NCI-H446 treated with DMSO at 0.1 percent for 48 hours (cell line): ENCODE data around the gene CDKN2D.
"Not testable (repeated sequence)": the region's sequence is repeated elsewhere in the genome, so short reads cannot be mapped to it uniquely, and the experiment has no call there.

Source experiments
- DNase-seq: peaks from one replicate; lab custom pipeline; 2025; lab: John Stamatoyannopoulos, UW

CDKN2D gene

GRCh38 chr19:10580979-10581631, 12.3 kb upstream of the CDKN2D start:
- peak; percentile 90 for DNase-seq

GRCh38 chr19:10577951-10578350, 9.2 kb upstream of the CDKN2D start:
- DNase-seq = no peak

GRCh38 chr19:10575011-10575716, 6.4 kb upstream of the CDKN2D start:
- DNase-seq = no peak

GRCh38 chr19:10574462-10574861, 5.7 kb upstream of the CDKN2D start:
- no peak for DNase-seq

- not testable (repeated sequence) for DNase-seq
Measured at GRCh38 chr19:10573793-10574192, 5.0 kb upstream of the CDKN2D start.

- no peak for DNase-seq
Measured at GRCh38 chr19:10568062-10568825, 535 bp downstream of the CDKN2D start.

DNA sequence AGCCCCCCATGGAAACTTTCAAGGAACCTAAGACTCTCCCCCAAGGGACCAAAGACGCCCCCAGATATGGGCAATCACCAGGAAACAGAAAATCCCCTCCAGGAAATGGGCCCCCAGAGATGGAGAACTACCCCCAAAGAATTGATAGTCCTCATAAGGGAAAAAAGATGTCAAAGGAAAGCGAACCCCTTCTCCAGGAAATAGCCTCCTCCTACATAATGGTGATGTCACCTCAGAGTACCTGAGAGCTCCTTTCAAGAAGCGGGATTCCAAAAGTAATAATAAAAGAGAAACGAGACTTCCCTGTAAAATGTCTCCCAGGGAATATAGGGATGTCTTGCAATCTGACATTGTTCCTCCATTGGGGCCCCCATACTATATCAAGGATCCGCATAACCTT, 1.1 kb downstream of the CDKN2D start:
- DNase-seq = no peak

DNA sequence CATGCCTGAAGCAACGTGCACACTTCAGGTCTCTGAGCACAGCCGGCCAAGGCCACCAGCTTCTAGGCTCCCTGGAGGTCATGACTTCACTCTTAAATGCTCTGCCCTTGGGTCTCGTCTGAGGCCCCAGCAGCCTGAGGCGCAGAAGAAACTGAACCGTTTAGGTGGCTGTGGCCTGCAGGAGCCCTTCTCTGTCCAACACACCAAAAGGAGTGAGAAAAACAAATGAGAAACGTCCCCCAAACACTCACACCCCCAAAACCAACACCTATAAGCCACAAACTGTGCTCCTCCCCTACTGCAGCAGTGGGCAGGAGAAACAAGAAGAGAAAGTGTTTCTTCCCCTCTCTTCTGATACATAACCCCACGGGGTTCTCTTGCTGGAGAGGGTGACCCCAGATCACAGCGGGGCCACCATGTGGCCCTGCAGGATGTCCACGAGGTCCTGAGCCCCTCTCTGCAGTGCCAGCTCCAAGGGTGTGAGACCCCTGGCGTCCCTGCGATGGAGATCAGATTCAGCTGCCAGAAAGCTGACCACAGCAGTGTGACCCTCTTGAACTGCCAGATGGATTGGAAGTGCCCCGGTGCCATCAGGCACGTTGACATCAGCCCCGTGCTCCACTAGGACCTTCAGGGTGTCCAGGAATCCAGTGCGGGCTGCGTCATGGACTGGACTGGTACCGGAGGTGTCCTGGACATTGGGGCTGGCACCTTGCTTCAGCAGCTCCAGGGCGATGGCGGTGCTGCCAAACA, 1.9 kb downstream of the CDKN2D start:
- DNase-seq = no peak

- DNase-seq = no peak
Measured at GRCh38 chr19:10566408-10566657, 2.4 kb downstream of the CDKN2D start.

GRCh38 chr19:10565567-10566407, 3.0 kb downstream of the CDKN2D start, which contains the start of gene KRI1:
TSS of gene KRI1 (minus strand) at chr19:10566010. CDS start at chr19:10565999, 11 bp downstream.
- peak; percentile 88 for DNase-seq

GRCh38 chr19:10565028-10565566, 3.7 kb downstream of the CDKN2D start:
- DNase-seq = no peak

DNA sequence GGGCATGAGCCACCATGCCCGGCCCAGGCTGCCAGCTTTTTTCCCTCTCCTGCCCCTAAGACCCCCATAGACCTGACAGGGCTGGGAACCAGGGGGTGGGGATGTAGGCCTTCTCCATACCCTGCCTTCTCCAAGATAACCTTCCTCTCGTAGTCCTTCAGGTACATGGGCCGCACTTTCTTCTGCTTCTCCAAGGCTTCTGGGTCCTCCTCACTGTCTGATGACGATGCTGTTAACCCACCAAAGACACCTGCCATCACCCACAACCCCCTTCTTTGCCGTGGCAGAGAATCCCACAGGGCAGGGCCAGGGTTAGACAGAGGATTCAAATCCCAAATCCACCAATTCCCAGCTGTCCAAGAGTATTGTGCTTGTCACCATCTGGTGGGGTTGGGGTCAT, 6.2 kb downstream of the CDKN2D start:
- DNase-seq = no peak

- DNase-seq = no peak
Measured at GRCh38 chr19:10560154-10560553, 8.6 kb downstream of the CDKN2D start.

- no peak for DNase-seq
Measured at GRCh38 chr19:10557603-10558197, 11.1 kb downstream of the CDKN2D start.

GRCh38 chr19:10555610-10555973, 13.2 kb downstream of the CDKN2D start:
- no peak for DNase-seq

DNA sequence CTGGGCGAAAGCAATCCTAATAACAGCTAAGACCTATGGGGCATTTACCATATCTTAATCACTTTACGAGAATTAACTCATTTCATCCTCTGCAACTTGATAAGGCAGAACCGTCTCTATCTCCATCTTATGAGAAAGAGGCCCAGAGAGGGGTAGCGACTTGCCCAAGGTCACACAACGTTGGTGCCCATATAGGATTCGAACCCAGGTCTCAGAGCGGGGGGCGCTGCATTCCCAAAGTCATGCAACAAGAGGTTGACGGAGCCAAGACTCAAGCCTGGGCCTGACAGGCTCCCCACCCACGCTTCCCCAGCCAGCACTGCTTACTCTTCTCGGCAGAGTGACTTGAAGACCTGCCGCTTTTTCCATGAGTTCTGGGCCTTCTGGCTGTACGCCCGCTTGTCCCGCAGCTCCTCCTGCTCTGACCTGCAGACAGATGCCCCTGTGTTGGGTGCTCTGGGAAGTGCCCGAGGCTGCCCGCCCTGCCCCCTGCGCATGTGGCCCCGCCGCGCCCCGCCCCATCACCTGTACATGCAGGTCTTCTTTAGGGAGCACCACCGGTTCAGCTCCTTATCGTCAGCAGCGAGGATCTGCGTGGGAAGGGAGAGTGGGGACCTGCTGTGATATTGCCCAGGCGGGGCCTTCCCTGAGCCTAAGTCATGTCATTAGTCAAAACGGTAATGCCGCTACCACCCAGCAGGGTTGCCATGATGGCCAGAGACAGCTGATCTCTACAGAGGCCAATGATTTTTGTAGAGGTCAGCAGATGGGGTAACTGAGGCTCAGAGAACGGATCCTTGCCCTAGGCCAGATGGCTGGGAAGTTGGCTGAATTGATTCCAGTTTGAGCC, 13.8 kb downstream of the CDKN2D start:
- DNase-seq = no peak

DNA sequence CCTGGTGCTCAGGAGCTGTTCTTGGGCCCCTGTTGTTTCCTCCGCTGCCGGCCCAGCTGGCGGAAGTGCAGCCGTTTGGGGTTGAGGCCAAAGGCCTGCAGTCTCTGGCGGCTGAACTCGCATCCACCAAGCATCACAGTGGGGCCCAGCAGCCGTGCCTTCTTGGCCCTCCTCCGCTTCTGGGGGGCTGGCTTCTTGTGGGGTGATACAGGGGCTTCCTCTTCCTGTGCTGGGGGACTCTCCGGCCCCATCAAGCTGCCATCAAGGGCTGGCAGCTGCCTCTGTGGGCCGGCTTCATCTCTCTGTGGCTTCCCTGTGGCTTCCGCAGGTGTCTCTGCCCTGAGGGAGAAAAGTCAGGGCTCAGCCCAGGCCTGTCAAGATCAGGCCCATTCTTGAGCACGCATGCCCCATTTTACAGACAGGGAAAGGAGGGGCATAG, 14.8 kb downstream of the CDKN2D start:
- DNase-seq = no peak

DNA sequence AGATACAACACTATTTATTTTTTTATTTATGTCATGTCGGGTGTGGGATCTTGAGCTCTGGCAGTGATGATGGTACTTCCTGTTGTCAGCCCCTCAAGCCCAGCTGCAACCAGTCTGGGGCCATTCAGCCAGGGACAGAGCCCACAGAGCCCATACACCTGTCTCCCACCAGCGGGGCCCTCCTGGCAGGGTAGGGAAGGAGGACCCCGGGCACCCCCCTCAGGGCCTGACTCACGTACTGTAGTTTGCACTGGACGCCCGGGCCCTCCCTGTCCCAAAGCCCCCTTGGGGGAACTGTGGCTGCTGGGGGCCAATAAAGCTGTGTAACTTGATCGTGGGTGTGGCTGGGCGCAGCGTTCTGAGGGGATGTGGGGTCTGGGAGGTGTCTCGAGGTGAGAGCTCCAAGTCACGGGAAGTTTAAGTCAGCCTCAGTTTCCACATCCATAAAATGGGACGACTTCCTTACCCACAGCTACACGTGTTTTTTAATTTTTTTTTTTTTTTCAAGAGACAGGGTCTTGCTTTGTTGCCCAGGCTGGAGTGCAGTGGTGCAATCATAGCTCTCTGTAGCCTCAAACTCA, 15.6 kb downstream of the CDKN2D start:
- no peak for DNase-seq

DNA sequence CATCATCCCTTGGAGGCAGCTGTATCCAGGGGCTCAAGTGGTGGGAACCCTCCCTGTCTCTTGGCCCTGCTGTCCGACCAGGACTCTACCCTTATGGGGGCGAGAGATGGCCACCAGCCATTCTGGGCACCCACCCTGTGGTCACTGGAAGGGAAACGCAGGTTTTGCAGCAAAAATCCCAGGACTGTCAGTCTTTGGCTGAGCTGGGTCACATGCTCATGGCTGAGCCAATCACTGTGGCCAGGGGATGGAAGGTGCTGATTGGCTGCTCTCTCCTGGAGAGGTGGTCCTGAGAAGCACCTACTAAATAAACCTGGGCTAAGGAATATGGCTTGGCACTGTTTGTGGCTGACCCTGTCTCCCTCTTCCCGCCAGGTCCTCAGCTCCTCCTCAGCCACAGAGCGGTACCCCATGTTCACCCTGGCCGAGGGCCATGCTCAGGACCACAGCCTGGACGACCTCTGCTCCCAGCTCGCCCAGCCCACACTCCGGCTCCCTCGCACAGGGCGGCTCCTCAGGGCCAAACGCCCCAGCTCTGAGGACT, 16.2 kb downstream of the CDKN2D start:
- no peak for DNase-seq
